C4-2B (cell line): Measurements from ENCODE around the gene SLC10A7.

Experiments used
- ZFX ChIP-seq: fragments of 450-650 bp; IDR thresholded peaks from 2 replicates; pipeline ENCODE4 v1.6.1; 2017
- TF ChIP-seq, protein P1 (sequence below): fragments of 450-650 bp; conservative IDR thresholded peaks from 2 replicates; pipeline ENCODE4 v1.5.1; 2017; ENCODE audit warnings: mild to moderate bottlenecking

DNA sequence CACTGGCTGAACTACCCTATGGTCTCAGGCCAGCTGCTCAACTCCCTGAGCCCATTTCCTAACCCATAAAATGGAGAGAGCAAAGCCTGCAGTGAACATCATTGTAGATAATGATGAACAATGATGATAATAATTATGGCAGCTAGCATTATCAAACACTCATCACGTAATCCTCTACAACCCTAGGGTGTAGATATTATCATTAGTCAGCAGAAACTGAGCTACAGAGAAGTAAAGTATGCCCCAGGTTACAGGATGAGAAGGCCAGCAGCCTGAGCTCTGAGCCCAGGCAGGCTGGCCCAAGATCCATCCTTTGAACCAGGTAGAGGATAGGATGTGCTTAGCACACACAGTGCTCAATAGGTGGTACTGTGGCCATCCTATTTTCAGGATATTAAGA, 264.2 kb downstream of the SLC10A7 start:
- TF ChIP-seq, protein P1, sequence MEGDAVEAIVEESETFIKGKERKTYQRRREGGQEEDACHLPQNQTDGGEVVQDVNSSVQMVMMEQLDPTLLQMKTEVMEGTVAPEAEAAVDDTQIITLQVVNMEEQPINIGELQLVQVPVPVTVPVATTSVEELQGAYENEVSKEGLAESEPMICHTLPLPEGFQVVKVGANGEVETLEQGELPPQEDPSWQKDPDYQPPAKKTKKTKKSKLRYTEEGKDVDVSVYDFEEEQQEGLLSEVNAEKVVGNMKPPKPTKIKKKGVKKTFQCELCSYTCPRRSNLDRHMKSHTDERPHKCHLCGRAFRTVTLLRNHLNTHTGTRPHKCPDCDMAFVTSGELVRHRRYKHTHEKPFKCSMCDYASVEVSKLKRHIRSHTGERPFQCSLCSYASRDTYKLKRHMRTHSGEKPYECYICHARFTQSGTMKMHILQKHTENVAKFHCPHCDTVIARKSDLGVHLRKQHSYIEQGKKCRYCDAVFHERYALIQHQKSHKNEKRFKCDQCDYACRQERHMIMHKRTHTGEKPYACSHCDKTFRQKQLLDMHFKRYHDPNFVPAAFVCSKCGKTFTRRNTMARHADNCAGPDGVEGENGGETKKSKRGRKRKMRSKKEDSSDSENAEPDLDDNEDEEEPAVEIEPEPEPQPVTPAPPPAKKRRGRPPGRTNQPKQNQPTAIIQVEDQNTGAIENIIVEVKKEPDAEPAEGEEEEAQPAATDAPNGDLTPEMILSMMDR = no peak
- no peak for TF ChIP-seq ZFX
